Fibroblast of lung (primary cell): ENCODE data around the gene RIPOR2.

Experiments
- CTCF ChIP-seq, 2 donors: IDR thresholded peaks in 1 of 2; conservative IDR thresholded peaks in 1 of 2; 1 replicate in 1 of 2; 2 replicates in 1 of 2; pipeline ENCODE4 v1.5.1; 2011 to 2012; ENCODE audit warnings: low read length in 2 of 2, control low read depth in 1 of 2, inconsistent platforms in 1 of 2, low read depth in 1 of 2, mild to moderate bottlenecking in 1 of 2
- EZH2 ChIP-seq: IDR thresholded peaks from 2 replicates; pipeline ENCODE4 v1.5.1; 2012; ENCODE audit warnings: low read length, control low read depth, mild to moderate bottlenecking; ENCODE audit errors: missing control alignments

GRCh38 chr6:24979176-24979575 is 43.4 kb upstream of the RIPOR2 start:
- TF ChIP-seq CTCF (conservative IDR thresholded peaks at IDR 0.05 in 1 of 2, IDR thresholded peaks at IDR 0.05 in 1 of 2; ENCODE audit: low read depth in 1 of 2, low read length in 2 of 2) (no peak), EZH2 (no peak)
